Neural cell (in vitro differentiated cells): ENCODE measurements around the gene CYP8B1. TPM values are rescaled to one million over a fixed set of nuclear protein-coding genes. Genes with fewer than 3 reads are reported as not detected.

Experiments used
- H2AFZ ChIP-seq: fragments of 200-600, 300-800 bp; sonication (generic), shearing (Covaris generic); 2 replicates; pipeline ENCODE4 v1.6.0; 2014; ENCODE audit warnings: low read depth, mild to moderate bottlenecking, antibody characterized with exemption, low read length, moderate library complexity
- H3F3A ChIP-seq: fragments of 200-600 bp; shearing (Covaris generic); 2 replicates; pipeline ENCODE4 v1.6.1; 2016; ENCODE audit warnings: mild to moderate bottlenecking, moderate library complexity, mixed read lengths, antibody characterized with exemption, low read length; ENCODE audit not compliant: insufficient read depth, poor library complexity, severe bottlenecking
- H3K27ac ChIP-seq: fragments of 200-600, 300-800 bp; sonication (generic), shearing (Covaris generic); 2 replicates; pipeline ENCODE4 v1.5.1; 2014; ENCODE audit warnings: mild to moderate bottlenecking, low read length, moderate library complexity
- H3K27me3 ChIP-seq: fragments of 300-800, 200-600 bp; sonication (generic), shearing (Covaris generic); 2 replicates; pipeline ENCODE4 v1.6.0; 2014; ENCODE audit warnings: mild to moderate bottlenecking, low read depth, low read length, moderate library complexity; ENCODE audit not compliant: insufficient read depth
- H3K36me3 ChIP-seq: fragments of 300-800, 200-600 bp; sonication (generic), shearing (Covaris generic); 2 replicates; pipeline ENCODE4 v1.5.1; 2014; ENCODE audit warnings: mild to moderate bottlenecking, antibody characterized with exemption, low read length, moderate library complexity; ENCODE audit not compliant: insufficient read depth
- H3K4me2 ChIP-seq: fragments of 300-800, 200-600 bp; sonication (generic), shearing (Covaris generic); 2 replicates; pipeline ENCODE4 v1.6.0; 2014; ENCODE audit warnings: mild to moderate bottlenecking, low read length
- H3K4me3 ChIP-seq: fragments of 300-800, 200-600 bp; sonication (generic), shearing (Covaris generic); 2 replicates; pipeline ENCODE4 v1.5.1; 2014; ENCODE audit warnings: mild to moderate bottlenecking, low read length, moderate library complexity
- H3K79me2 ChIP-seq: fragments of 200-600 bp; shearing (Covaris generic); replicated peaks from 2 replicates; pipeline ENCODE4 v1.6.0; 2014; ENCODE audit warnings: mild to moderate bottlenecking, low read length, moderate library complexity; ENCODE audit not compliant: insufficient read depth
- H3K9ac ChIP-seq: fragments of 300-800, 200-600 bp; sonication (generic), shearing (Covaris generic); 2 replicates; pipeline ENCODE4 v1.6.1; 2016; ENCODE audit warnings: mild to moderate bottlenecking, low read length, mixed read lengths
- H3K9me2 ChIP-seq: fragments of 200-600 bp; shearing (Covaris generic); 2 replicates; pipeline ENCODE4 v1.6.1; 2016; ENCODE audit warnings: mild to moderate bottlenecking, low read length, mixed read lengths; ENCODE audit not compliant: insufficient read depth
- H3K9me3 ChIP-seq: fragments of 200-600, 300-800 bp; sonication (generic), shearing (Covaris generic); 2 replicates; pipeline ENCODE4 v1.6.1; 2016; ENCODE audit warnings: mild to moderate bottlenecking, mixed run types, low read length, moderate library complexity, mixed read lengths
- H4K20me1 ChIP-seq: fragments of 200-600 bp; shearing (Covaris generic); 2 replicates; pipeline ENCODE4 v1.6.1; 2016; ENCODE audit warnings: mild to moderate bottlenecking, mixed run types; ENCODE audit not compliant: insufficient read depth
- CTCF ChIP-seq: fragments of 450-650 bp; IDR thresholded peaks from 2 replicates; pipeline ENCODE4 v1.5.1; 2014; ENCODE audit warnings: antibody characterized with exemption, mild to moderate bottlenecking, moderate library complexity; ENCODE audit not compliant: poor library complexity, severe bottlenecking
- EP300 ChIP-seq: fragments of 450-650 bp; conservative IDR thresholded peaks from 2 replicates; pipeline ENCODE4 v1.6.1; 2014; ENCODE audit warnings: antibody characterized with exemption, mild to moderate bottlenecking, moderate library complexity; ENCODE audit not compliant: poor library complexity, severe bottlenecking
- EZH2 ChIP-seq: fragments of 200-600, 300-800 bp; shearing (Covaris generic), sonication (generic); IDR thresholded peaks from 2 replicates; pipeline ENCODE4 v1.6.1; 2014; ENCODE audit warnings: antibody characterized with exemption, low read length, borderline replicate concordance, mild to moderate bottlenecking; ENCODE audit not compliant: insufficient read depth, poor library complexity, severe bottlenecking
- MXI1 ChIP-seq: fragments of 450-650 bp; conservative IDR thresholded peaks from 2 replicates; pipeline ENCODE4 v1.6.1; 2014; ENCODE audit warnings: antibody characterized with exemption, mild to moderate bottlenecking; ENCODE audit not compliant: poor library complexity, severe bottlenecking
- POLR2AphosphoS5 ChIP-seq: IDR thresholded peaks from 2 replicates; pipeline ENCODE4 v1.6.1; 2012
- RAD21 ChIP-seq: fragments of 450-650 bp; conservative IDR thresholded peaks from 2 replicates; pipeline ENCODE4 v1.6.1; 2014; ENCODE audit warnings: antibody characterized with exemption, mild to moderate bottlenecking, moderate library complexity
- REST ChIP-seq: IDR thresholded peaks from 2 replicates; pipeline ENCODE4 v1.6.1; 2012; ENCODE audit warnings: borderline replicate concordance
- SMC3 ChIP-seq: fragments of 450-650 bp; conservative IDR thresholded peaks from 2 replicates; pipeline ENCODE4 v1.6.1; 2014; ENCODE audit warnings: antibody characterized with exemption, mild to moderate bottlenecking, moderate library complexity; ENCODE audit not compliant: poor library complexity
- TAF1 ChIP-seq: IDR thresholded peaks from 2 replicates; pipeline ENCODE4 v1.6.1; 2012; ENCODE audit warnings: low read depth
- polyA plus RNA-seq: library from polyadenylated mRNA; depleted of rRNA; stranded (reverse); fragments of >200 nt; gene quantifications from 2 replicates; pipeline ENCODE4 v1.2.3, GENCODE V29; 2014

Gene CYP8B1
- polyA plus RNA-seq, 1 donor from 2014 or later = not detected

GRCh38 chr3:42846685-42847522, 28.8 kb downstream of the CYP8B1 start:
- Histone ChIP-seq H3K79me2 (no peaks in the 10 kb centered on the region), H3K27me3 (no peaks in the 10 kb centered on the region), H3K4me3 (no peak overlapping the region), H2AFZ (no peak overlapping the region), H3K36me3 (no peaks in the 10 kb centered on the region), H3K9me3 (no peaks in the 10 kb centered on the region), H3F3A (no peaks in the 10 kb centered on the region), H4K20me1 (no peaks in the 10 kb centered on the region), H3K4me2 (no peak overlapping the region), H3K9ac (no peak overlapping the region), H3K27ac (no peak overlapping the region), H3K9me2 (no peaks in the 10 kb centered on the region)
- TF ChIP-seq SMC3 (no peak), RAD21 (no peak), EP300 (no peak)

- Histone ChIP-seq H3K27ac (no peak overlapping the region), H4K20me1 (no peaks in the 10 kb centered on the region), H3K36me3 (no peaks in the 10 kb centered on the region), H3K9me2 (no peaks in the 10 kb centered on the region), H3K79me2 (no peaks in the 10 kb centered on the region), H3K4me2 (no peak overlapping the region), H3K4me3 (no peak overlapping the region), H2AFZ (no peak overlapping the region), H3K9ac (no peak overlapping the region), H3K27me3 (no peaks in the 10 kb centered on the region), H3K9me3 (no peaks in the 10 kb centered on the region), H3F3A (no peaks in the 10 kb centered on the region)
- TF ChIP-seq SMC3 (no peak), POLR2AphosphoS5 (no peak), MXI1 (no peak), TAF1 (no peak), CTCF (no peak), EZH2 (no peak), RAD21 (no peak), EP300 (no peak), REST (no peak)
Observed at GRCh38 chr3:42844815-42845214, 30.9 kb downstream of the CYP8B1 start.
